Skin of body (tissue), 2 donors: ENCODE data around the gene MARF1. TPM values are rescaled to one million over a fixed set of nuclear protein-coding genes. Genes with fewer than 3 reads are reported as not detected.
A peak's percentile ranks its signal among the peaks of the same experiment; 100 is the strongest.
"Not testable (repeated sequence)": the region's sequence is repeated elsewhere in the genome, so short reads cannot be mapped to it uniquely, and the experiment has no call there.

ENCODE experiments used
- DNase-seq: peaks from one replicate; lab custom pipeline; 2025; lab: John Stamatoyannopoulos, UW
- total RNA-seq: library from RNA; depleted of rRNA; stranded (reverse); fragments of >200 nt; gene quantifications from one replicate; pipeline ENCODE4 v1.2.3, GENCODE V29; 2014

The MARF1 gene, protein sequence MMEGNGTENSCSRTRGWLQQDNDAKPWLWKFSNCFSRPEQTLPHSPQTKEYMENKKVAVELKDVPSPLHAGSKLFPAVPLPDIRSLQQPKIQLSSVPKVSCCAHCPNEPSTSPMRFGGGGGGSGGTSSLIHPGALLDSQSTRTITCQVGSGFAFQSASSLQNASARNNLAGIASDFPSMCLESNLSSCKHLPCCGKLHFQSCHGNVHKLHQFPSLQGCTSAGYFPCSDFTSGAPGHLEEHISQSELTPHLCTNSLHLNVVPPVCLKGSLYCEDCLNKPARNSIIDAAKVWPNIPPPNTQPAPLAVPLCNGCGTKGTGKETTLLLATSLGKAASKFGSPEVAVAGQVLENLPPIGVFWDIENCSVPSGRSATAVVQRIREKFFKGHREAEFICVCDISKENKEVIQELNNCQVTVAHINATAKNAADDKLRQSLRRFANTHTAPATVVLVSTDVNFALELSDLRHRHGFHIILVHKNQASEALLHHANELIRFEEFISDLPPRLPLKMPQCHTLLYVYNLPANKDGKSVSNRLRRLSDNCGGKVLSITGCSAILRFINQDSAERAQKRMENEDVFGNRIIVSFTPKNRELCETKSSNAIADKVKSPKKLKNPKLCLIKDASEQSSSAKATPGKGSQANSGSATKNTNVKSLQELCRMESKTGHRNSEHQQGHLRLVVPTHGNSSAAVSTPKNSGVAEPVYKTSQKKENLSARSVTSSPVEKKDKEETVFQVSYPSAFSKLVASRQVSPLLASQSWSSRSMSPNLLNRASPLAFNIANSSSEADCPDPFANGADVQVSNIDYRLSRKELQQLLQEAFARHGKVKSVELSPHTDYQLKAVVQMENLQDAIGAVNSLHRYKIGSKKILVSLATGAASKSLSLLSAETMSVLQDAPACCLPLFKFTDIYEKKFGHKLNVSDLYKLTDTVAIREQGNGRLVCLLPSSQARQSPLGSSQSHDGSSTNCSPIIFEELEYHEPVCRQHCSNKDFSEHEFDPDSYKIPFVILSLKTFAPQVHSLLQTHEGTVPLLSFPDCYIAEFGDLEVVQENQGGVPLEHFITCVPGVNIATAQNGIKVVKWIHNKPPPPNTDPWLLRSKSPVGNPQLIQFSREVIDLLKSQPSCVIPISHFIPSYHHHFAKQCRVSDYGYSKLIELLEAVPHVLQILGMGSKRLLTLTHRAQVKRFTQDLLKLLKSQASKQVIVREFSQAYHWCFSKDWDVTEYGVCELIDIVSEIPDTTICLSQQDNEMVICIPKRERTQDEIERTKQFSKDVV (N-terminal part only)
- 31.5 TPM for total RNA-seq

DNA sequence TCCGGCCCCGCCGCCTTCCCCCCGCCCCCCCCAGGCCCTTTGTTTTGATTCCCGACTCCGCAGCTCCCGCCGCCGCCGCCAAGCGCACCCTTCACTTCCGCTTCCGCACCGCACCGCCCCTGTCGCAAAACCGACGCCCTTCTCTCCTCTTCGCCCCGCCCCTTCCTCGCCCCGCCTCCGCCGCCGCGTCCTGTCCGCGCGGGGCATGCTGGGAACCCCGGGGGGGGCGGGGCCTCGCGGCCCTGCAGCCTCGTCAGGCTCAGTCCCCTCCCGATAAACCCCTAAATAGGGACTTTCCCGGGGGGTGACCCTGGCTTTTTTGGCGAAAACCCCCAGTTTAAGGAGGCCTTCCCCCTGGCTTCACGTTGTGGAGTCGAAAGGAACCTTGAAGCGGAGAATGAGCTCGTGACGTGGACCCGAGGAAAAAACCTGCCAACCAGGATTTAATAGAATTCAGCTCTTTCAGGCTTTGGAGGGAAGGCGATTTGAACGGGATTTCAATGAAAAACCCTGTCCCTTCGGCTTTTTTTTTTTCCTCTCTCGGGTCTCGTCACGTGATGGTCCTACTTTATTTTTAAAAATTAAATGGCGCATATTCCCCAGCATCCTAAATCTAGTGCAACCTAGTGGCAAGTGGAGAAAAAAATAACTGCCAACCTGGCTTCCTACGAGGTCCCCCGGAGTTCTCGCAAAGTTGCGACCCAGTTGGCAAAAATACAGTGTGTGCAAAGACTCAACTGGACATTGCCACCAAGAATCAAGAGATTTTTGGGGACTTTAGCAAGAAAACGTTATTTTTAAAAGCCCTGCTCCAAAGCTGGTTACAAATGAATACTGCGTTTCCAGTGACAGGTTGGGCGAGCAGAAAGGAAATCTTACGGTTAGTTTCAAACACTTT, at the start of gene MARF1:
Gene MARF1 (minus strand): TSS at position 107 of the 898 bp plus-strand sequence. CDS start 3,921 bp downstream, outside the sequence.
- peak; percentile 93 for DNase-seq

DNA sequence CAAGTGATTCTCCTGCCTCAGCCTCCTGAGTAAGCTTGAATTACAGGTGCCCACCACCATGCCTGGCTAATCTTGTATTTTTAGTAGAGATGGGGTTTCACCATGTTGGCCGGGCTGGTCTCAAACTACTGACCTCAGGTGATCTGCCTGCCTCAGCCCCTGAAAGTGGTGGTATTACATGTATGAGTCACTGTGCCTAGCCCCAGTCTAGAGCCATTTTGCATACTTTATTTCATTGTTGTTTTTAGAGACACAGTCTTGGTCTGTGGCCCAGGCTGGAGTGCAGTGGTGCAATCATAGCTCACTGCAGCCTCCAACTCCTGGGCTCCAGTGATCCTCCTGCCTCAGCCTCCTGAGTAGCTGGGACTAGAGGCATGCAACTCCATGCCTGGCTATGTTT, 49.6 kb upstream of the MARF1 start:
- not testable (repeated sequence) for DNase-seq

DNA sequence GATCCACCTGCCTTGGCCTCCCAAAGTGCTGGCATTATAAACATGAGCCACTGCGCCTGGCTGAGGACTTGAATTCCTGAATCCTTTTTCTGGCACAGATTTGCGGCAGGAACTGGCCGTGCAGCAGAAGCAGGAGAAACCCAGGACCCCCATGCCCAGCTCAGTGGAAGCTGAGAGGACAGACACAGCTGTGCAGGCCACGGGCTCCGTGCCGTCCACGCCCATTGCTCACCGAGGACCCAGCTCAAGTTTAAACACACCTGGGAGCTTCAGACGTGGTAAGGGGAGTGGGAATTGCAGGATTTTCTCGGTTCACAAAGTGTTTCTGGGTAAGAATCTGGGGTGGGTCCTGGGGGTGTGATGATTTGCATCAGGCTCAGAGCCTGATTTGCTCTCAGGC, 48.1 kb upstream of the MARF1 start:
- DNase-seq: no peak

DNA sequence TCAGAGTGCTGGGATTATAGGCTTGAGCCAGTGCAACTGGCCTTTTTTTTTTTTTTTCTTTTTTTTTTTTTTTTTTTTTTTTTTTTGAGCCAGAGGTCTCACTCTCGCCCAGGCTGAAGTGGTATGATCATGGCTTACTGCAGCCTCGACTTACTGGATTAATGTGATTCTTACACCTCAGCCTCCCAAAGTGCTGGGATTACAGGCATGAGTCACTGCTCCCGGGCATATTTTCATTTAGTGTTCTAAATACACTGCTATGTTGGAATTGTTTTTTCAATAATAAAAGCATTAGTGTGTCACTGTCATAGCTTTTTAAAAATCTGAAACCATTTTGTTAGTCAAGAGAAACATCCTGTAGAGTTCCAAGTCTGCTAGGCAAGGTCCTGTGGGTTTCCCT, 47.3 kb upstream of the MARF1 start:
- no peak for DNase-seq

DNA sequence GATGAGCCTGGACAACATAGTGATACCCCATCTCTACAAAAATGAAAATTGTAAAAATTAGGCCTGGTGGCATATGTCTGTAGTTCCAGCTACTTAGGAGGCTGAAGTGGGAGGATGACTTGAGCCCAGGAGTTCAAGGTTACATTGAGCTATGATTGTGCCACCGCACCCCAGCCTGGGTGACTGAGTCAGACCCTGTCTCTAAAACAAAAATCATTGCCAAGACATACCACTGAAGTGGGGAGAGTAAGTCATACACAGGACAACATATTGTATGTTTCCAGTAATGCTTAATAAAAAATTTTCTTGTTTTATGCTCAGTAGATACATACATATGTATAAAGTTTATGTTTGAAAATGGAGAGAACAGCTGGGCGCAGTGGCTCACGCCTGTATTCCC, 46.3 kb upstream of the MARF1 start:
- DNase-seq: no peak

DNA sequence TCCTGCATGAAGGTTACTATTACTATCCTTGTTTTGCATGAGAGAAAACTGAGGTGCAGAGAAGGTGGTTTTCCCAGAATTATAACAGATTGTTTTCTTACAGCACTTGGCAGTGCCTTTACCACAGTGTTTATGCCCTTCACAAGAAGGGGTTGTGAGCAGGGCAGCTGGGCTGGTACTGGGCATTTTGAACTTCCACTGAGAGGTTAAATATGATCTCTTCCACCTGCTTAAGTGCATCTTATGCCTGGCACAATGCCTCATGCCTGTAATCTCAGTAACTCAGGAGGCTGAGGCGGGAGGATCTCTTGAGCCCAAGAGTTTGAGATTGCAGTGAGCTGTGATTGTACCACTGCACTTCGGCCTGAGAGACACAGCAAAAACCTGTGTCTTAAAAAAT, 43.3 kb upstream of the MARF1 start:
- DNase-seq: no peak

DNA sequence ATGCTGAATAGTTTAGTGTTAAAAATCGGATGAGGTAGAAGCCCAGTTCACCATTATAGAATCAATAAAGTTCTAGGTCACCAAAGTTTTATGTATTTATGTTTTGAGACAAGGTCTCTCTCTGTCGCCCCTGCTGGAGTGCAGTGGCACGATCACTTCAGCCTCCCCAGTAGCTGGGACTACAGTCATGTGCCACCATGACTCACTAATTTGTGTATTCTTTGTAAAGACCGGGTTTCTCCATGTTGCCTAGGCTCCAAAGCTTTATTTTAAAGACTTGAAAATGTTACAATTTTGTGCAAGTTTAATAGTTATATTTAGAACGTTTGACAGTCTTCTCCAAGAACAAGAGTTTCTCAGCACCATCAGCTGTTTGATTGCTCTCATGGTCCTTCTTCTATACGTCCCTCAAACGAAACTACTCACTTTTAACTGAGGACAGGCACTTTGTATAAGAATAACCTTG, 39.2 kb upstream of the MARF1 start:
- no peak for DNase-seq

DNA sequence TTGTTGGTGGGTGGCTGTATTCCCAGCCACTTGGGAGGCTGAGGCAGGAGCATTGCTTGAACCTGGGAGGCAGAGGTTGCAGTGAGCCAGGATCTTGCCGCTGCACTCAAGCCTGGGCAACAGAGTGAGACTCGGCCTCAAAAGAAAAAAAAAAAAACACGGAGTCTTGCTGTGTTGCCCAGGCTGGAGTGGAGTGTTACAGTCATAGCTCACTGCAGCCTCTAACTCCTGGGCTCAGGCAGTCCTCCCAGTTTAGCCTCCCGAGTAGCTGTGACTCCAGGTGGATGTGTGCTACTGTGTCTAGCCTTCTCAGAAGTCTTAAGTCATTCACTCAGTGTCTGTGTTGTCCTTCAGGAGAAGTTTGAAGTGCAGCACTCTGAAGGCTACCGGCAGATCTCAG, 34.5 kb upstream of the MARF1 start:
- no peak for DNase-seq

DNA sequence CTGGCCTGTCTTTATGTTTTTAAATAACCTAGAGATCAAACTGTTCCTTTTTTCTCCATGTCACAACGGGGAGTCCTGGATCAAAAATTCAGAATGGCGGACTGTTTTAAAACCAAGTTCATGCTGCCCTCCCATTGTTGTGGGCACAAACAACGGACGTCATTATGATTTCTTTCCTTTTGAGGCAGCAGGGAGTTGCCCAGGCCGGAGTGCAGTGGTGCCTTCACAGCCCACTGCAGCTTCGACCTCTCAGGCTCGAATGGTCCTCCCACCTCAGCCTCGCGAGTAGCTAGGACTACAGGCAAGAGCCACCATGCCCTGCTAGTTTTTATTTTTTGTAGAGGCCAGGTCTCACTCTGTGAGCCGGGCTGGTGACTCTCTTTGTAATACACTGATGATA, 33.6 kb upstream of the MARF1 start:
- no peak for DNase-seq

DNA sequence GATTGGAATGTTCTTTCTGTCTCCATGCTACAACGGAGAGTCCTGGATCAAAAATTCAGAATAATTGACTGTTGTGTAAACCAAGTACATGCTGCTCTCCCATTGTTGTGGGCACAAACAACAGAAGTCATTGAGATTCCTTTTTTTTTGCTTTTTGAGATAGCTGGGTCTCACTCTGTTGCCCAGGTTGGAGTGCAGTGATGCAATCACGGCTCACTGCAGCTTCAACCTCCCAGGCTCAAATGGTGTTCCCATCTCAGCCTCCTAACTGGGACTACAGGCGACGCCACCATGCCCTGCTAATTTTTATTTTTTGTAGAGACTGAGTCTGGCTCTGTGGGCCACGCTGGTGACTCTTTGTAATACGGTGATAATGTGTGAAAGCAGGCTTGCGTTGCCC, 31.6 kb upstream of the MARF1 start:
- no peak for DNase-seq

DNA sequence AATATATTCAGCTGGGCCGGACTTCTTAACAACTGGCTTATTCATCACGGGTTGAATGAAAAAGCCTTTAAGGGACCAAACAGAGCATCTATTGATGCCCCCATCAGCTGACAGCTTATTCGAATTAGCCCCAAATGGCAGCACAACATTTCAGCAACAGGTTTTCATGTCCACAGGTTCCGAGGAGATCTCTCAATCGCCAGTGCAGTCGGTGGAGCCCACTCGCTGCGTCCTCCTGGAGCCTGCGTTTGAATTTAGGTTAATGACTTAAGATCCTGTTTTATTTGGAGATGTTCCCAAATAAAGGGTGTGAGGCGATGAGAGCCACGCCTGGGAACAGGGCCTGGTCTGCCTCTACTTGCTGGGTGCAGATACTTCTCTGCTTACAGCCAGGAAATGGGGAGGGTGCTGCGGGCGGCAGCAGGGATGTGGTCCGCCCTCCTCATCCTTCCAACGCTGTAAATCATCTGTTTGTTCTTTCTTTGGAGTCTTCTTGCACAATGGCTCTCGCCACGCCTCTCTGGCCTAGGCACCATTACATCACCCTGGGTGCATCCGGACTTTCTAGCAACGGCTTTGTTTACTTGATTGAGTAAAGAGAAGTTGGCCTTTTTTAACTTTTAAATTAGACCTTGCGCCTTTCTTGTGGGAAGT, 29.7 kb upstream of the MARF1 start:
- DNase-seq: peak; percentile 98

DNA sequence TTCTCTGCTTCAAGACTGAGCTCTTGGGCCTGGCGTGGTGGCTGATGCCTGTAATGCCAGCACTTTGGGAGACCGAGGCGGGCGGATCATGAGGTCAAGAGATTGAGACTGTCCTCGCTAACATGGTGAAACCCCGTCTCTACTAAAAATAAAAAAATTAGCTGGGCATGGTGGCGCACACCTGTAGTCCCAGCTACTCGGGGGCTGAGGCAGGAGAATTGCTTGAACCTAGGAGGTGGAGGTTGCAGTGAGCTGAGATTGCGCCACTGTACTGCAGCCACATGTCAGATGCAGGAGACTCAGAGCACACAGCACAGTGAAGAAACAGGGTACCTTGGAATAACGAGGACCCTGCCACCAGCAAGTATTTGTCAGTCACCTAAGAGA, 29.2 kb upstream of the MARF1 start:
- DNase-seq: not testable (repeated sequence)

DNA sequence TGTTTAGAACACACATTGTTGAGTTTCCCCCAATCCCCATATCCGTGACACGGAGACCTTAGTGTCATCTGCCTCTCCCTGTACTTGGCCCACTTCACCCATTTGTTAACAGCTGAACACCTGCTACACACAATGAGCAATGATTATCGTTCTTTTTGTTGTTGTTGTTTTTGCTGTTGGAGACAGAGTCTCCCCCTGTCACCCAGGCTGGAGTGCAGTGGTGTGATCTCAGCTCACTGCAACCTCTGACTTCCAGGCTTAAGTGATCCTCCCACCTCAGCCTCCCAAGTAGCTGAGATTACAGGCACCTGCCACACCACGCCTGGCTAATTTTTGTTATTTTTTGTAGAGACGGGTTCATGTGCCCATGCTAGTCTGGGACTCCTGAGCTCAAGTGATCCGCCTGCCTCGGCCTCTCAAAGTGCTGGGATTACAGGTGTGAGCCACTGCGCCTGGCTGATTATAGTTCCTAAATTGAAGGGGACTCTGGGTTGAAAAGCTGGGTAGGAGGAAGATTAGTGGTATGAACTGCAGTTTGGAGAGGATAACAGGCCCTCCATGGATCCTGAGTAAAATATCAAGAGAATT, 28.7 kb upstream of the MARF1 start:
- DNase-seq: no peak

DNA sequence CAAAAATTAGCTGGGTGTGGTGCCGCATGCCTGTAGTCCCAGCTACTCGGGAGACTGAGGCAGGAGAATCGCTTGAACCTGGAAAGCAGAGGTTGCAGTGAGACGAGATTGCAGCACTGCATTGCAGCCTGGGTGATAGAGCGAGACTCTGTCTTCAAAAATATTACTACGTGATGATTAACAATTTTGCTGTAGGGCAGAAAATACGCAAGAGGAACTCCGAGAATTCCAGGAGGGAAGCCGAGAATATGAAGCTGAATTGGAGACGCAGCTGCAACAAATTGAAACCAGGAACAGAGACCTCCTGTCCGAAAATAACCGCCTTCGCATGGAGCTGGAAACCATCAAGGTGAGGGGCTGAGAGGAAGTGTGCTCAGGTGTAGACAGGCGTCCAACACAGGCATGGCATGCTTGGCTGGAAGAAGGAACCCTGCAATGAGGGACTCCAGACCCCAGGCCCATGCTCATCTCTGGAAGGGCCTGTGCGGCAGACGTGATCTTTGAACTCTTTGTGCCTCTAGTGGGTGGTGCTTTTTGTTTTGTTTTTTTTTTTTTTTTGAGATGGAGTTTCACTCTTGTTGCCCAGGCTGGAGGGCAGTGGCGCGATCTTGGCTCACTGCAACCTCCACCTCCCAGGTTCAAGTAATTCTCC, 24.3 kb upstream of the MARF1 start:
- no peak for DNase-seq

DNA sequence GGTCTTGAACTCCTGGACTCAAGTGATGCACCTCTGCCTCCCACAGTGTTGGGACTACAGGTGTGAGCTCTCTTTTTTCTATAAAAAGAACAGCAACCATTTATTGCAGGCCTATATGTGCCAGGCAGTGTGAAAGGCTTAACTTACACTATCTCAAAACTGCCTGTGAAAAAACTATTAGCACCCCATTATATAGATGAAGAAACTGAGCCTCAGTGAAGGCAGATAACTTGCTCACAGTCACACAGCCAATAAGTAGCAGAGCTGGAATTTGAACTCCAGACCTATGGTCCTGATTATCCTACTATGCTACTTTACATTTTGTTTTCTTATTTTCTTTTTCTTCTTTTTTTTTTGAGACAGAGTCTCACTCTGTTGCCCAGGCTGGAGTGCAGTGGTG, 22.2 kb upstream of the MARF1 start:
- DNase-seq: no peak

DNA sequence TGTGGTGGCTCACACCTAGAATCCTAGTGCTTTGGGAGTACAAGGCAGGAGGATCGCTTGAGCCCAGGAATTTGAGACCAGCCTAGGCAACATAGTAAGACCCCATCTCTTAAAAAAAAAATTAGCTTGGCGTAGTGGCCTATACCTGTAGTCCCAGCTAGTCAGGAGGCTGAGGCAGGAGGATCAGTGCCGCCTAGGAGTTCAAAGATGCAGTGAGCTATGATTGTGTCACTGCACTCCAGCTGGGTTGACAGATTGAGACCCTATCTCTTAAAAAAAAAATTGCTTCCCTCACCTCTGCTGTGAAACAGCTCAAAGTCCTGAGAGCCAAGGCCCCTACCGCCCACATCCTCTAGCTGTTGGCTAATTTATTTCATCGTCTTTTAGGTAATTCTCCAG, 17.2 kb upstream of the MARF1 start:
- no peak for DNase-seq

DNA sequence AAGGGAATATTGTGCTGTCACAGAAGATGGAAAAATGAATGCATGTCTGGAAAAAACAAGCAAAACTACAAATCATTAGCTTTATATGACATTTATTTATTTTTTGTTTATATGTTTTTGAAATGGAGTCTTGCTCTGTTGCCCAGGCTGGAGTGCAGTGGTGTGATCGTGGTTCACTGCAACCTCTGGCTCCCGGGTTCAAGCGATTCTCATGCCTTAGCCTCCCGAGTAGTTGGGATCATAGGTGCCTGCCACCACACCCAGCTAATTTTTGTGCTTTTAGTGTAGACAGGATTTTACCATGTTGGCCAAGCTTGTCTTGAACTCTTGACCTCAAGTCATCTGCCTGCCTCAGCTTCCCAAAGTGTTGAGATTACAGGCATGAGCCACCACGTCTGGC, 15.6 kb upstream of the MARF1 start:
- no peak for DNase-seq

DNA sequence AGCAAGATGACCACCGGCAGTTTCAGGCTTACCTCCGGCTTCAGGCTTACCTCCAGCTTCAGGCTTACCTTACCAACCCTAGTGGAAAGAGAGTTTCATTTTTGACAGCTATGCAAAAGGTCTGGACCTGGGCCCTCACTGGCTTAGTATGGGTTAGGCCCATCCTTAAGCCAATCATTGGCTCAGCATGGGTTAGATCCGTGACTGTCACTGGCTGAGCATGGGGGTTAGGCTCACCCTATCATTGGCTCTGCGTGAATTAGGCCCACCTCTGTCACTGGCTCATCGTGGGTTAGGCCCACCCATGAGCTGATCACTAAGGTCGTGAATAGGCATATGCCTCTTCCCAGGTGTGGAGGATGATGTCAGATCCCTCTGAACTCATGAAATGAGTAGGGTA, 15.2 kb upstream of the MARF1 start:
- no peak for DNase-seq

DNA sequence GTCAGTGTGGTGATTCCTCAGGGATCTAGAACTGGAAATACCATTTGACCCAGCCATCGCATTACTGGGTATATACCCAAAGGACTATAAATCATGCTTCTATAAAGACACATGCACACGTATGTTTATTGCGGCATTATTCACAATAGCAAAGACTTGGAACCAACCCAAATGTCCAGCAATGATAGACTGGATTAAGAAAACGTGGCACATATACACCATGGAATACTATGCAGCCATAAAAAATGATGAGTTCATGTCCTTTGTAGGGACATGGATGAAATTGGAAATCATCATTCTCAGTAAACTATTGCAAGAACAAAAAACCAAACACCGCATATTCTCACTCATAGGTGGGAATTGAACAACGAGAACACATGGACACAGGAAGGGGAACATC, 12.6 kb upstream of the MARF1 start:
- not testable (repeated sequence) for DNase-seq
